Mesendoderm (in vitro differentiated cells): Measurements from ENCODE around the gene FAM161B. TPM values are rescaled to one million over a fixed set of nuclear protein-coding genes. Genes with fewer than 3 reads are reported as not detected.

ENCODE experiments used
- DNase-seq: peaks from one replicate; pipeline ENCODE4 v3.0.0; 2013
- H2AK5ac ChIP-seq: 2 replicates; pipeline ENCODE4 v1.6.1; 2013; ENCODE audit warnings: low read length, inconsistent platforms
- H2BK120ac ChIP-seq: 2 replicates; pipeline ENCODE4 v1.6.1; 2013; ENCODE audit warnings: low read depth, mild to moderate bottlenecking, low read length, moderate library complexity, mixed read lengths
- H2BK15ac ChIP-seq: replicated peaks from 2 replicates; pipeline ENCODE4 v1.6.1; 2013; ENCODE audit warnings: low read depth, mild to moderate bottlenecking, moderate library complexity
- H2BK5ac ChIP-seq: 2 replicates; pipeline ENCODE4 v1.6.1; 2013; ENCODE audit warnings: low read length, inconsistent platforms
- H3K18ac ChIP-seq: 2 replicates; pipeline ENCODE4 v1.6.1; 2013; ENCODE audit warnings: mild to moderate bottlenecking, low read length, mixed read lengths
- H3K23ac ChIP-seq: one replicate; pipeline ENCODE4 v1.6.1; 2013; ENCODE audit warnings: low read length
- H3K27ac ChIP-seq: 2 replicates; pipeline ENCODE4 v1.5.1; 2013; ENCODE audit warnings: low read depth, mild to moderate bottlenecking, inconsistent platforms, low read length, moderate library complexity
- H3K27me3 ChIP-seq: 2 replicates; pipeline ENCODE4 v1.6.1; 2013; ENCODE audit warnings: low read length, control low read depth, mild to moderate bottlenecking, inconsistent platforms; ENCODE audit not compliant: insufficient read depth, poor library complexity
- H3K36me3 ChIP-seq: 2 replicates; pipeline ENCODE4 v1.6.1; 2013; ENCODE audit warnings: low read length, inconsistent platforms; ENCODE audit not compliant: control insufficient read depth, insufficient read depth
- H3K4ac ChIP-seq: one replicate; pipeline ENCODE4 v1.6.1; 2013; ENCODE audit warnings: low read depth, mild to moderate bottlenecking, low read length, moderate library complexity
- H3K4me1 ChIP-seq: 2 replicates; pipeline ENCODE4 v1.6.1; 2013; ENCODE audit warnings: low read depth, low read length, inconsistent platforms; ENCODE audit not compliant: control insufficient read depth
- H3K4me2 ChIP-seq: 2 replicates; pipeline ENCODE4 v1.6.1; 2013; ENCODE audit warnings: low read length
- H3K4me3 ChIP-seq: 2 replicates; pipeline ENCODE4 v1.5.1; 2013; ENCODE audit warnings: mild to moderate bottlenecking, low read length
- H3K56ac ChIP-seq: one replicate; pipeline ENCODE4 v1.6.1; 2013; ENCODE audit warnings: low read length
- H3K79me1 ChIP-seq: 2 replicates; pipeline ENCODE4 v1.6.1; 2013; ENCODE audit warnings: low read length, inconsistent platforms
- H3K79me2 ChIP-seq: 2 replicates; pipeline ENCODE4 v1.6.1; 2013; ENCODE audit warnings: mild to moderate bottlenecking, low read length; ENCODE audit not compliant: control insufficient read depth, insufficient read depth
- H3K9ac ChIP-seq: 2 replicates; pipeline ENCODE4 v1.6.1; 2013; ENCODE audit warnings: low read length, inconsistent platforms
- H4K5ac ChIP-seq: one replicate; pipeline ENCODE4 v1.6.1; 2013; ENCODE audit warnings: low read length
- H4K8ac ChIP-seq: one replicate; pipeline ENCODE4 v1.6.1; 2013; ENCODE audit warnings: low read depth, mild to moderate bottlenecking, control low read depth, low read length, moderate library complexity
- WGBS: extraction: QIAGEN DNeasy Blood & Tissue Kit; methylation state at CpG from one replicate; pipeline ENCODE4 v1.1.7; 2013; ENCODE audit warnings: low lambda C conversion rate, missing lambda C conversion rate; ENCODE audit not compliant: insufficient coverage; ENCODE audit errors: extremely low coverage; 5-methylcytosine and 5-hydroxymethylcytosine counted together
- polyA plus RNA-seq, 2 experiments: library from polyadenylated mRNA; stranded (reverse); fragments of 200-250 nt; gene quantifications; one replicate each; pipeline ENCODE4 v1.2.3, GENCODE V29; 2013

Gene FAM161B, protein sequence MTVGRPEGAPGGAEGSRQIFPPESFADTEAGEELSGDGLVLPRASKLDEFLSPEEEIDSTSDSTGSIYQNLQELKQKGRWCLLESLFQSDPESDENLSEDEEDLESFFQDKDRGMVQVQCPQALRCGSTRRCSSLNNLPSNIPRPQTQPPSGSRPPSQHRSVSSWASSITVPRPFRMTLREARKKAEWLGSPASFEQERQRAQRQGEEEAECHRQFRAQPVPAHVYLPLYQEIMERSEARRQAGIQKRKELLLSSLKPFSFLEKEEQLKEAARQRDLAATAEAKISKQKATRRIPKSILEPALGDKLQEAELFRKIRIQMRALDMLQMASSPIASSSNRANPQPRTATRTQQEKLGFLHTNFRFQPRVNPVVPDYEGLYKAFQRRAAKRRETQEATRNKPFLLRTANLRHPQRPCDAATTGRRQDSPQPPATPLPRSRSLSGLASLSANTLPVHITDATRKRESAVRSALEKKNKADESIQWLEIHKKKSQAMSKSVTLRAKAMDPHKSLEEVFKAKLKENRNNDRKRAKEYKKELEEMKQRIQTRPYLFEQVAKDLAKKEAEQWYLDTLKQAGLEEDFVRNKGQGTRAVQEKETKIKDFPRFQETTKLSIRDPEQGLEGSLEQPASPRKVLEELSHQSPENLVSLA
- 0.41 TPM for polyA plus RNA-seq (2013, experiment 1 of 2)
- 0.34 TPM for polyA plus RNA-seq (2013, experiment 2 of 2)

DNA sequence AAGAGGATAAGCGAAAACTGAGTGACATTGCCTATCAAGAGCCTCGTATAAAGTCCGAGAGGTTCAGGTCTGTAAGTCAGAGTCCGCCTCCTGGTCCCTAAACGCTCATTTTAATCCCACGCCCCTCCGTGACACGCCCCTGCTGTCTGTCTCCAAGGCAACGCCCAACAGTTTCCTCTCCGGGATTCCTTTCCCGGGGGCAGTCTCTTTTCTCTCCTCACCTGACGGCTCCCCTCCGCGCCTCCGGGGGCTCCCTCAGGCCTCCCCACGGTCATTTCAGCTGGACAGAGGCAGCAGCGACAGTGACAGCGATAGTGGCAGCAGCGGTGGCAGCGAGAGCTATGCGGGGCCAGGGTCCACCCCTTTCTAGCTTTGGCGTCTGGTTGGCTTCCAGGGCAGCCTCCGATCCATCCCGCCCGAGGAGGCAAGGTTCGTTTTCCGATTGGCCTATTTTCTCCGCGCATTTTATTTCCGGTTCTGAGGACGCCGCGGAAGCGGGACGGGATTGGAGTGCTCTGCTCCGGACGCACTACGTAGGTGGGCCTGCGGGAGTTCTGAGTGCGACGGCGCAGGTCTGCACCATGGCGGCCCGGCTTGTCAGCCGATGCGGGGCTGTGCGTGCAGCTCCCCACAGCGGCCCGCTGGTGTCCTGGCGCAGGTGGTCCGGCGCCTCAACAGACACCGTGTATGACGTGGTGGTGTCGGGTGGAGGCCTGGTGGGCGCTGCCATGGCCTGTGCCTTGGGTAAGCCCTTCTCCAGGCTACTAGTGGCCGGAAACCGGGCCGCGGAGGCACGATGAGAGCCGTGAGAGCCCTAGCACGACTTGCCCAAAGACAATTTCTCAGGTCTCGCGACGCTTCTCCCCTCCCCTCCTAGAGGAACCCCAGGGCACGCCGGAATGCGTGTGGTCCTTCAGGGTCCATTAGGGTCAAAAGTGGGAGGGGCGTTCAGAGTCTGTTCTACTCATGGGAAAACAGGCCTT lies at the start of gene FAM161B, which contains the start of gene COQ6:
TSS of gene FAM161B (minus strand) at position 343 of the 983 bp plus-strand sequence. CDS start at position 275, 68 bp downstream.
TSS of gene COQ6 (plus strand) at position 551 of the 983 bp plus-strand sequence. CDS start at position 582, 31 bp downstream.
- no peak within 1 kb of the TSS for H2AK5ac ChIP-seq
- peak within 1 kb of the TSS; percentile 87 for H3K23ac ChIP-seq
- H3K79me1 ChIP-seq, result no peaks in the 10 kb centered on the region
- H3K36me3 ChIP-seq, result no peaks in the 10 kb centered on the region
- H3K27me3 ChIP-seq, result no peaks in the 10 kb centered on the region
- H2BK5ac ChIP-seq, result no peak within 1 kb of the TSS
- H3K4me3 ChIP-seq, result peak within 1 kb of the TSS; percentile 86
- H3K56ac ChIP-seq, result peak within 1 kb of the TSS; percentile 100
- H2BK15ac ChIP-seq, result no peak within 1 kb of the TSS
- H3K9ac ChIP-seq, result peak within 1 kb of the TSS; percentile 94
- peak within 1 kb of the TSS; percentile 80 for H3K27ac ChIP-seq
- no peak within 1 kb of the TSS for H3K18ac ChIP-seq
- no peak within 1 kb of the TSS for H4K8ac ChIP-seq
- no CpG with 5 or more reads among the region's 70 CpGs for WGBS
- no peak within 1 kb of the TSS for H2BK120ac ChIP-seq
- peak; percentile 99 for DNase-seq
- no peaks in the 10 kb centered on the region for H3K79me2 ChIP-seq
- no peak within 1 kb of the TSS for H3K4ac ChIP-seq
- H4K5ac ChIP-seq, result no peak within 1 kb of the TSS
- H3K4me2 ChIP-seq, result peak within 1 kb of the TSS; percentile 88
- H3K4me1 ChIP-seq, result no peaks in the 10 kb centered on the region

GRCh38 chr14:73998726-73999125 lies 48.8 kb upstream of the FAM161B start:
- Histone ChIP-seq H2BK5ac (no peak overlapping the region), H3K23ac (no peak overlapping the region), H3K79me2 (no peaks in the 10 kb centered on the region), H3K9ac (no peak overlapping the region), H3K4ac (no peak overlapping the region), H3K4me1 (no peaks in the 10 kb centered on the region), H3K27ac (no peak overlapping the region), H3K4me3 (no peak overlapping the region), H2BK120ac (no peak overlapping the region), H4K5ac (no peak overlapping the region), H3K27me3 (no peaks in the 10 kb centered on the region), H2AK5ac (no peak overlapping the region), H3K79me1 (no peaks in the 10 kb centered on the region), H3K18ac (no peak overlapping the region), H4K8ac (no peak overlapping the region), H3K36me3 (no peaks in the 10 kb centered on the region), H3K4me2 (no peak overlapping the region), H3K56ac (no peak overlapping the region), H2BK15ac (no peak overlapping the region)
- WGBS, result no CpG with 5 or more reads among the region's 2 CpGs
- DNase-seq, result no peak

DNA sequence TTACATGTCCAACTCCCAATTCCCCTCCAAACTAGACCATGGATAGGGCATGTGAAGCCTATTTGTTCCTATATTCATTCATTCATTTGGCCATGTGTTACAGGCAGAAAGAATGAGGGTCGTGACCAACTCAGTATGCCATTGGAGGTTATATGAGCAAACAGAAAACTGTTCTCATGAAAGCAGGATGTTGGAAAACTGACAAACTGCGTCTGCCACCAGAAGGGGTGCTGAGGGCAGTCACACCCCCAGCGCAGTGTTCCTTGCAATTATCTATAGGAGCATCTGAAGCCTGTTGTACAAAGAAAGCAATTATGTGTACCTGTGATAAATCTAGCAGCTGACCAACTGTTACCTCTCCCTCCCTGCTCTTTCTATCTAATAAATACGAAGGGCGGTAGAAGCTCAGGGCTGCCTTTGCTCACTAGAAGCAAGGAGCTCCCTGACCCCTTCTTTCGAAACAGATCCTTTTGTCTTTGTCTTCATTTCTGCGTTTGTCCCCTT lies 48.1 kb upstream of the FAM161B start:
- no peak overlapping the region for H3K56ac ChIP-seq
- H3K4me3 ChIP-seq, result no peak overlapping the region
- no peak overlapping the region for H3K27ac ChIP-seq
- H3K79me1 ChIP-seq, result no peaks in the 10 kb centered on the region
- H3K9ac ChIP-seq, result no peak overlapping the region
- no peak overlapping the region for H2BK120ac ChIP-seq
- no peaks in the 10 kb centered on the region for H3K27me3 ChIP-seq
- no peak overlapping the region for H3K4ac ChIP-seq
- DNase-seq, result no peak
- H3K79me2 ChIP-seq, result no peaks in the 10 kb centered on the region
- H3K23ac ChIP-seq, result no peak overlapping the region
- no peak overlapping the region for H3K18ac ChIP-seq
- H4K5ac ChIP-seq, result no peak overlapping the region
- no peak overlapping the region for H2AK5ac ChIP-seq
- H4K8ac ChIP-seq, result no peak overlapping the region
- no peak overlapping the region for H2BK5ac ChIP-seq
- no peak overlapping the region for H2BK15ac ChIP-seq
- no CpG with 5 or more reads among the region's 7 CpGs for WGBS
- H3K4me2 ChIP-seq, result no peak overlapping the region
- no peaks in the 10 kb centered on the region for H3K4me1 ChIP-seq
- no peaks in the 10 kb centered on the region for H3K36me3 ChIP-seq

GRCh38 chr14:73997108-73997943 lies 47.4 kb upstream of the FAM161B start:
- no peak for DNase-seq
- no peaks in the 10 kb centered on the region for H3K79me2 ChIP-seq
- H4K5ac ChIP-seq, result no peak overlapping the region
- no peak overlapping the region for H3K4ac ChIP-seq
- no peak overlapping the region for H4K8ac ChIP-seq
- H3K9ac ChIP-seq, result no peak overlapping the region
- no peak overlapping the region for H2AK5ac ChIP-seq
- no peak overlapping the region for H3K27ac ChIP-seq
- H3K79me1 ChIP-seq, result no peaks in the 10 kb centered on the region
- no peak overlapping the region for H2BK120ac ChIP-seq
- no peaks in the 10 kb centered on the region for H3K4me1 ChIP-seq
- no peaks in the 10 kb centered on the region for H3K27me3 ChIP-seq
- WGBS, result no CpG with 5 or more reads among the region's 1 CpG
- H3K23ac ChIP-seq, result no peak overlapping the region
- H3K4me2 ChIP-seq, result no peak overlapping the region
- no peak overlapping the region for H3K4me3 ChIP-seq
- no peak overlapping the region for H2BK5ac ChIP-seq
- H2BK15ac ChIP-seq, result no peak overlapping the region
- H3K36me3 ChIP-seq, result no peaks in the 10 kb centered on the region
- no peak overlapping the region for H3K18ac ChIP-seq
- no peak overlapping the region for H3K56ac ChIP-seq

DNA sequence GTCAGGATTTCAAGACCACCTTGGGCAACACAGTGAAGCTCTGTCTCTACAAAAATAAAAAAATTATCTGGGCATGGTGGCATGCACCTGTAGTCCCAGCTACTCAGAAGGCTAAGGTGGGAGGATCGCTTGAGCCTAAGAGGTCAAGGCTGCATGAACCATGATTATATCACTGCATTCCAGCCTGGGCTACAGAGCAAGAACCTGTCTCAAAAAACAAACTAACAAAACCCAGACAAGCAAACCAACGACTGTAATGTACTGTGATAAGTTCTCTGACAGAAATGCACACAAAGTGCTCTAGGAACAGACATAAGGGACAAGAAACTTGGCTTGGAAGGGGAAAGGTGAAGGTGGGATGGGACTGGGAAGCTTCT lies 46.8 kb upstream of the FAM161B start:
- no CpG with 5 or more reads among the region's 2 CpGs for WGBS
- no peak overlapping the region for H3K56ac ChIP-seq
- no peak overlapping the region for H3K9ac ChIP-seq
- no peak for DNase-seq
- no peaks in the 10 kb centered on the region for H3K79me2 ChIP-seq
- no peak overlapping the region for H2BK120ac ChIP-seq
- no peak overlapping the region for H3K4me2 ChIP-seq
- no peak overlapping the region for H2AK5ac ChIP-seq
- no peaks in the 10 kb centered on the region for H3K4me1 ChIP-seq
- H2BK5ac ChIP-seq, result no peak overlapping the region
- H3K36me3 ChIP-seq, result no peaks in the 10 kb centered on the region
- no peak overlapping the region for H4K8ac ChIP-seq
- H3K4me3 ChIP-seq, result no peak overlapping the region
- no peaks in the 10 kb centered on the region for H3K79me1 ChIP-seq
- no peaks in the 10 kb centered on the region for H3K27me3 ChIP-seq
- no peak overlapping the region for H2BK15ac ChIP-seq
- H3K18ac ChIP-seq, result no peak overlapping the region
- no peak overlapping the region for H4K5ac ChIP-seq
- no peak overlapping the region for H3K4ac ChIP-seq
- H3K27ac ChIP-seq, result no peak overlapping the region
- H3K23ac ChIP-seq, result no peak overlapping the region
